Heart right ventricle (tissue), 16 donors: ENCODE results near the gene SFXN2. TPM values are rescaled to one million over a fixed set of nuclear protein-coding genes. Genes with fewer than 3 reads are reported as not detected.

Source experiments
- ATAC-seq, 8 donors: fragments of 200-7000 bp; cut with Tn5 transposase; one replicate each; pipeline ENCODE4 v1.9.1; 2020; ENCODE audit warnings: mild to moderate bottlenecking in 8 of 8, moderate library complexity in 8 of 8, moderate number of reproducible peaks in 1 of 8
- DNase-seq, 2 donors: peaks; one replicate each; pipeline ENCODE4 v3.0.0-alpha.2; 2020
- H3K27ac ChIP-seq, 10 donors: fragments of 200-600 bp; sonication (generic) in 2 of 10; one replicate each; pipeline versions ENCODE4 v1.5.0 to v1.8.0; 2020 to 2022; ENCODE audit warnings: mild to moderate bottlenecking in 3 of 10
- H3K27me3 ChIP-seq, 7 donors: fragments of 200-600 bp; one replicate each; pipeline ENCODE4 v1.8.0; 2021 to 2022; ENCODE audit warnings: mild to moderate bottlenecking in 2 of 7
- H3K36me3 ChIP-seq, 9 donors: fragments of 200-600 bp; sonication (generic) in 1 of 9; one replicate each; pipeline versions ENCODE4 v1.5.0 to v1.8.0; 2020 to 2022; ENCODE audit warnings: mild to moderate bottlenecking in 2 of 9
- H3K4me1 ChIP-seq, 9 donors: fragments of 200-600 bp; sonication (generic) in 1 of 9; one replicate each; pipeline versions ENCODE4 v1.5.0 to v1.8.0; 2020 to 2022; ENCODE audit warnings: mild to moderate bottlenecking in 4 of 9
- H3K4me3 ChIP-seq, 10 donors: fragments of 200-600 bp; sonication (generic) in 2 of 10; one replicate each; pipeline versions ENCODE4 v1.5.0 to v1.8.0; 2020 to 2022; ENCODE audit warnings: mild to moderate bottlenecking in 7 of 10, moderate library complexity in 2 of 10
- H3K9me3 ChIP-seq, 11 donors: fragments of 200-600 bp in 10 of 11; sonication (generic) in 2 of 11; one replicate each; pipeline versions ENCODE4 v1.5.0 to v1.8.0; 2013 to 2022; ENCODE audit warnings: mild to moderate bottlenecking in 2 of 11, control low read depth in 1 of 11, moderate library complexity in 1 of 11
- WGBS, 2 donors: extraction: QIAGEN DNeasy Blood & Tissue Kit; methylation state at CpG; one replicate each; pipeline ENCODE4 v1.1.7; 2013; ENCODE audit warnings: inconsistent platforms in 1 of 2; 5-methylcytosine and 5-hydroxymethylcytosine counted together
- intact Hi-C, 10 donors: fragments of 100-400 bp; cut with DNase I; formaldehyde crosslinking; loops; one replicate each; pipeline versions ENCODE4 v1.11.1 to v1.14.2; 2022
- polyA plus RNA-seq, 2 donors: library from polyadenylated mRNA; stranded (reverse); fragments of 200-250 nt; gene quantifications; one replicate each; pipeline ENCODE4 v1.2.3, GENCODE V29; 2013
- total RNA-seq, 10 donors: library from RNA; stranded (reverse); fragmentation: NEBNext Ultra II Directional in 3 of 10; extraction: Animal tissue kit (Norgen Biotek cat#: 25700) in 3 of 10; gene quantifications; one replicate each; pipeline versions ENCODE4 v1.2.1 to v1.2.4, GENCODE V29; 2021 to 2023
- TF ChIP-seq, protein P1 (sequence below), 9 donors: fragments of 200-600 bp; sonication (generic) in 2 of 9; IDR thresholded peaks; one replicate each; pipeline versions ENCODE4 v1.5.0 to v1.8.0; 2021 to 2022; ENCODE audit warnings: antibody characterized with exemption in 9 of 9, mild to moderate bottlenecking in 5 of 9, moderate library complexity in 1 of 9
- donor health status: Arrhythmogenic right ventricular cardiomyopathy.
- donor health status: ischemic (EF 13 %, LVEDD 7.1; RV severe dilation, severe dysfunction).
- donor health status: healthy with polysubstance abuse.
- donor health status: DM: no; HTN: yes; CAD: no.
- donor health status: DM: no; HTN: no; CAD: no.
- donor health status: ischemic (EF 25% LVEDD 6.9; RV normal size, moderate dysfunction).
- donor health status: ischemic (EF 25% LVEDD 5.7; RV mildly dilated, moderate dysfunction).
- donor health status: healthy.
- donor health status: DM: yes; HTN: yes; CAD: no.
- donor health status: Ischemic cardiomyopathy.
- donor health status: ischemic (EF 35%, LVEDD 5.7; RV mildly dilated, moderate dysfunction).
- donor health status: nonischemic (EF 11% LVEDD 7.7; RV severe dilation, severe dysfunction).
- donor health status: DM: yes; HTN: yes; CAD: no.
- donor health status: PGD.
- donor health status: ischemic (EF 29% LVEDD 5.4; RV normal size, mild dysfunction).
- donor health status: nonischemic (EF 23%, LVEDD 6.1; RV moderate dilation, normal function).

The SFXN2 gene
- total and polyA plus RNA-seq, 12 donors, result 0.89 to 4.5 (median 2.5) TPM

DNA sequence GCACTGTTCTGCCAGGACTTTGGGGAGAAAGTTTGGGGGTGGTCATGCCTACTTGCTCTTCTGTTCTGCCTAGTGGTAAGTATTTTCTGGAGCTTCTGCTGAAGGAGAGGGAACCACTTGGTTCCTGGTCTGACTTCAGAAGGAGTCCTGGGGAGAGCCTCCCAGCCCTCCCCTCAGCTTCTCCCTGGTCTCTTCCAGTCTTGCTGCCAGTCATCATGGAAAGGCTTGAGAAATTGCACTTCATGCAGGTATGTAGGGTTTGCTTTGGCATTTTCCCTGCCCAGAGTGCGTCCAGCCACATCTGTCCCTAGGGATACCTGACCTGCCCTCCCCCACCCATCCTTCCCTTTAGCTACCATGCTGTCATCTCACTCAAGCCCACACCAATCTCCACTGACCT, 18.2 kb downstream of the SFXN2 start:
- TF ChIP-seq, protein P1, sequence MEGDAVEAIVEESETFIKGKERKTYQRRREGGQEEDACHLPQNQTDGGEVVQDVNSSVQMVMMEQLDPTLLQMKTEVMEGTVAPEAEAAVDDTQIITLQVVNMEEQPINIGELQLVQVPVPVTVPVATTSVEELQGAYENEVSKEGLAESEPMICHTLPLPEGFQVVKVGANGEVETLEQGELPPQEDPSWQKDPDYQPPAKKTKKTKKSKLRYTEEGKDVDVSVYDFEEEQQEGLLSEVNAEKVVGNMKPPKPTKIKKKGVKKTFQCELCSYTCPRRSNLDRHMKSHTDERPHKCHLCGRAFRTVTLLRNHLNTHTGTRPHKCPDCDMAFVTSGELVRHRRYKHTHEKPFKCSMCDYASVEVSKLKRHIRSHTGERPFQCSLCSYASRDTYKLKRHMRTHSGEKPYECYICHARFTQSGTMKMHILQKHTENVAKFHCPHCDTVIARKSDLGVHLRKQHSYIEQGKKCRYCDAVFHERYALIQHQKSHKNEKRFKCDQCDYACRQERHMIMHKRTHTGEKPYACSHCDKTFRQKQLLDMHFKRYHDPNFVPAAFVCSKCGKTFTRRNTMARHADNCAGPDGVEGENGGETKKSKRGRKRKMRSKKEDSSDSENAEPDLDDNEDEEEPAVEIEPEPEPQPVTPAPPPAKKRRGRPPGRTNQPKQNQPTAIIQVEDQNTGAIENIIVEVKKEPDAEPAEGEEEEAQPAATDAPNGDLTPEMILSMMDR (IDR thresholded peaks at IDR 0.05), result no peak
- intact Hi-C loops, result loop anchor here in 8 of 10 donors (2.0 to 10.0 kb wide), 8 partner anchors 90 to 335 kb away; partner anchors contain the start of gene CYP17A1 (in 2 of the 8)
- WGBS, 2 donors, result 0 to 77% methylated on average over 1 of the region's 1 CpG
- Histone ChIP-seq H3K9me3 (no peaks in the 10 kb centered on the region), H3K27ac (no peak overlapping the region), H3K36me3 (peaks cover 0 to 38% (median 0%) of the 10 kb centered on the region in 9 donors), H3K4me3 (no peak overlapping the region), H3K4me1 (peaks cover 0 to 13% (median 6%) of the 10 kb centered on the region in 9 donors), H3K27me3 (no peaks in the 10 kb centered on the region)
- DNase-seq, result no peak
- no peak for ATAC-seq

- H3K4me3 ChIP-seq, result no peak overlapping the region
- DNase-seq (no peak), ATAC-seq (peak in 7 of 8 donors; percentile 6 to 68 (median 37))
- H3K27me3 ChIP-seq, result no peaks in the 10 kb centered on the region
- no peaks in the 10 kb centered on the region for H3K9me3 ChIP-seq
- intact Hi-C loops, result loop anchor here in 4 of 10 donors (10.0 kb wide), 3 partner anchors 90 to 330 kb away; partner anchors contain the start of gene CYP17A1 (in 2 of the 4)
- TF ChIP-seq, protein P1 (IDR thresholded peaks at IDR 0.05), result no peak
- H3K36me3 ChIP-seq, result peaks cover 0 to 36% (median 0%) of the 10 kb centered on the region in 9 donors
- H3K27ac ChIP-seq, result no peak overlapping the region
- 80 to 81% methylated on average over 9 of the region's 9 CpGs for WGBS, 2 donors
- H3K4me1 ChIP-seq, result peaks cover 0 to 19% (median 4%) of the 10 kb centered on the region in 9 donors
These were observed 20.7 kb downstream of the SFXN2 start for GRCh38 chr10:102735065-102735562.

DNA sequence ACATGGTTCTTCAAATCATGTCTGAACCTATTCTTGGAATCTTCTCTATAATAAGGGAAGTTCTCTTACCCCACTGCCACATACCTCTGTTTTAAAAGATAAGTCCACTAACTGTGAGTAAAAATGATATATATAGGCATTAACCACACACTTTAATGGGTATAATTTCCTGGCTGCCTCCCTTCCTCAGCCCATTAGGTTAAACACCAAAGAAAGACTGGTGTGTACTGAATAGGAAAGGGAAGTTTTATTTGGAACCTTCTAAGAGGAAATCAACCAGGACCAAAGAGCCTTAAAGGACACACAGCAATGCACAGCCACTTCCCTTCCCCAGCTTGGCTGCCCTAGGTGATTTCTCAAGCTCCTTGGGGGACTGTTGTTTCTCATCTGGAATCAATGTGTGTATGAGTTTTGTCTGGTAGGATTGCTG, 24.3 kb downstream of the SFXN2 start:
- H3K4me3 ChIP-seq, result no peak overlapping the region
- ATAC-seq (no peak), DNase-seq (no peak)
- TF ChIP-seq, protein P1 (IDR thresholded peaks at IDR 0.05), result no peak
- no peaks in the 10 kb centered on the region for H3K27me3 ChIP-seq
- no peaks in the 10 kb centered on the region for H3K9me3 ChIP-seq
- H3K36me3 ChIP-seq, result peaks cover 0 to 21% (median 0%) of the 10 kb centered on the region in 9 donors
- intact Hi-C loops, result loop anchor here in 4 of 10 donors (10.0 kb wide), 3 partner anchors 86 to 326 kb away; partner anchors contain the start of gene CYP17A1 (in 2 of the 4)
- peaks cover 0 to 36% (median 7%) of the 10 kb centered on the region in 9 donors for H3K4me1 ChIP-seq
- peak overlapping the region in 7 of 10 donors; percentile 15 to 56 (median 41) for H3K27ac ChIP-seq

GRCh38 chr10:102740229-102740628, 25.8 kb downstream of the SFXN2 start:
- WGBS, 2 donors, result 63 to 77% methylated on average over 2 of the region's 2 CpGs
- intact Hi-C loops, result loop anchor here in 5 of 10 donors (5.0 to 10.0 kb wide), 3 partner anchors 37 to 77 kb away; no protein-coding TSS in a partner anchor

More at GRCh38 chr10:102740229-102740628, 25.8 kb downstream of the SFXN2 start:
- Histone ChIP-seq H3K4me3 (no peak overlapping the region), H3K4me1 (peaks cover 0 to 45% (median 18%) of the 10 kb centered on the region in 9 donors), H3K9me3 (no peaks in the 10 kb centered on the region), H3K36me3 (peaks cover 0 to 16% (median 0%) of the 10 kb centered on the region in 9 donors), H3K27me3 (no peaks in the 10 kb centered on the region), H3K27ac (peak overlapping the region in 1 of 10 donors; percentile 2)
- TF ChIP-seq, protein P1 (IDR thresholded peaks at IDR 0.05), result no peak
- no peak for ATAC-seq
- DNase-seq, result no peak
